GM19035 (cell line): ENCODE results near the gene CACNA1I.
A peak's percentile ranks its signal among the peaks of the same experiment; 100 is the strongest.
"Not testable (repeated sequence)": the region's sequence is repeated elsewhere in the genome, so short reads cannot be mapped to it uniquely, and the experiment has no call there.

Experiments
- ATAC-seq: cut with Tn5 transposase; IDR thresholded peaks from one replicate; pipeline ENCODE4 v1.9.1; 2021; ENCODE audit not compliant: unreplicated experiment

The CACNA1I gene

DNA sequence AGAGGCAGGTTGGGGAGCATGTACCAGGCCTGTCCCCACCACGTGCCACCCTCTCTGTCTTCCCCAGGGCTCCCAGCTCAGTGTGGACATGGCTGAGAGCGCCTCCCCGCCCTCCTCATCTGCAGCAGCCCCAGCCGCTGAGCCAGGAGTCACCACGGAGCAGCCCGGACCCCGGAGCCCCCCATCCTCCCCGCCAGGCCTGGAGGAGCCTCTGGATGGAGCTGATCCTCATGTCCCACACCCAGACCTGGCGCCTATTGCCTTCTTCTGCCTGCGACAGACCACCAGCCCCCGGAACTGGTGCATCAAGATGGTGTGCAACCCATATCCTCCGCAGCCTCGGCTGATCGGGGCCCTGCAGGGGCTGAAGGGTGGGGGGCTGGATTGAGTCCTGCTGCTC lies at the start of gene CACNA1I:
Gene CACNA1I, plus strand, starts transcription at position 89 of the 400 bp plus-strand sequence. Its CDS starts 0 bp downstream, at position 89.
- ATAC-seq: no peak

GRCh38 chr22:39521106-39521885 lies 49.3 kb upstream of the CACNA1I start:
- not testable (repeated sequence) for ATAC-seq

GRCh38 chr22:39522091-39522490 lies 48.5 kb upstream of the CACNA1I start:
- ATAC-seq: not testable (repeated sequence)

DNA sequence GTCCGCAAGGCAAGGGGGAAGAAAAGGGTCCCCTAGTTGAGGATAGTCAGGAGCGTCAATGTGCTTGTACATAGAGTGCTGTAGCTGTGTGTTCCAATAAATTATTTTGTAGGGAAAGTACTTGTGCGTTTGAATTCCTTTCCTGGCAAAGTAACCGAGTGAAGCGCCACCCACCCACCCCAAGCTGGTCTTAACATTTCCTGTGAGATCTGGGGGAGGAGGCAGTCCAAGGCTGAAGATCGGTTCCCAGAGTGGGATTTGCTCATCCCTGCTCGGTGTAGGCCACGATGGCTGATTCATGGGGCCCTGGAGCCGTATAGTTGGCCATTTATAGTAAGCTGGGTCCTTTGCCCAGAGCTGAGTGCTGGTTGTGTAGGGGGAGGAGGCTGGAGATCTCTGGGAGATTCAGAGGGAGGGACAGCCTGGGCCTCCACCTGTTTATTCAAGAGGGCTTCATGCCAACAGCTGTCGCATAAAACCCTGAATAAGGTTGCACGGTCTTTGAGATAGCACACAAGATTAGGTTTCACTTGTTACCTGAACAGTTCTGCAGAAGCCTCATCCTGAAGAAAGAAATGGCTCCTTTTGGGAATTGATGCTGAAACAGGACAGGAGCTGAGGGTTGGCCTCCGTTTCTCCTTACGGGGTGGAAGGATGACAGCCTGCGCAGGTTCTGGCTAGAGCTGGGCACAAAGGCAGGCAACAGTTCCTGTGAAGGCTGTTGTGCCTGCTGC lies 47.8 kb upstream of the CACNA1I start:
- ATAC-seq: no peak

DNA sequence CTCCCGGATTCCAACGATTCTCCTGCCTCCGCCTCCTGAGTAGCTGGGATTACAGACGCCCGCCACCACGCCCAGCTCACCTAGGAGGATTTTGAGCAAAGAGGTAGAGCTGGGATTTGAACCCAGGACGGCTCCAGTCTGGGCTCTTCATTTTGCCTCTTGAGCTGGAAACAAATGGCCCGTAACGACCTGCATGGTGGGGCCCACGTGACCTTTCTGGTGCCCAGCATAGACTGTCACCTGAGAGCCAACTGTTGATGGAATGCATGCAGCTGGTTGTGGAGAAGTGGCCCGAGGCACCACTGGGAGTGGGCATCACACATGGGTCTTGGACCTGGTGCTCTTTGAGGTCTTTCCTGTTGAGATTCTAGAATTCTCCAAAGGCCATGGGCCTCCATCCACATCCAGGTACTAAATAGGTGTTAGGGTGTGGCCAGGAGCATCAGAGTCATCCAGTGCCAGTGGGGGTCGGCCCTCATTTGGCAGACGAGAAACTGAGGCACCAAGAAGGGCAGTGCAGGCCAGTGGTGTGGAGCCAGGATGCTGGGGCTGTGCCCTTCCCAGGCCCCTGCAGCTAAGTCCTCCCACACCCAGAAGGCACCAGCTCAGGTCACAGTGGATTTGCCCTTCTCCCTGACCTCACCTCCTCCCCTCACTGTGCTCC lies 46.3 kb upstream of the CACNA1I start:
- no peak for ATAC-seq

GRCh38 chr22:39524753-39525657 lies 45.5 kb upstream of the CACNA1I start:
- no peak for ATAC-seq

- ATAC-seq: no peak
Measured at GRCh38 chr22:39525658-39525975, 44.9 kb upstream of the CACNA1I start.

DNA sequence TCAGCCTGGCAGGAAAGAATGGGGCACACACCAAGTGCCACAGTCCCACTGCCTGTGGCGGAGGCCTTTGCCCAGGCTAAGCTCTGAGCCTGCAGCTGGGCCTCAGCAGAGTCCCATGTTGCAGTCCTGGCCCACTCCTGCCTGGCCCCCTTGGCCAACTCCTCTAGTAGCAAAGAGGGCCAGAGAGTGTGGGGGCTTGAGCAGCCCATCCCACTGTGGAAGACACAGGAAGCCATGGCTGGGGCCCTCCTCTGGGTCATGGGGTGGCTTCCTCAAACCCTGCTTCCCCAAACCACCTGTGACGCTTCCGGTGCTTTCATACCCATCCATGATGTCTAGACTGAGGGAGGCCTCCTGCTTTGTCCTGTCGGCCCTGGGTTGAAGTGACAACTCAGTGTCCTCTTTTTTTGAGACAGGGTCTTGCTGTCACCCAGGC lies 43.8 kb upstream of the CACNA1I start:
- no peak for ATAC-seq

DNA sequence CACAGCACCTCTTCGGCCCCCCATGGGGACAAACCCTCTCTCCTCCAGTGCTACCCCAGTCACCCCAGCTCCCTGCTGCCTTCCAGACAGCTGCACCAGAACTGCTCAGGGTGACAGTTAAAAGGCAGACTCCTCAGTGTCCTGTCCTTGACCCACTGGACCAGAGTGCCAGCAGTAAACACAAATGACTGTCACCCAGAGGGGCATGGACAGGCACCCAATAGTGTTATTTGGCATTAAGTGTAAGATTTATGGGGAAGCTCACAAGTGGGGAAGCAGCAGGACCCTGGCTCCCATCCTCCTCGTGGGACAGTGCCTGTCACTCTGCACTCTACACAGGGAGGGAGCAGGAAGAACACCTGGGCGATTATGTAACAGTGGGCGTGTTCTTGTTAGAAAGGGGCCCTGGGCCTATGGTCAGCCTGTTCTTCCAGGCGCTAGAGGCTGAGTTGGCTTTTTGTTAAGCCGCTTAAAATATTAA lies 43.0 kb upstream of the CACNA1I start:
- ATAC-seq: no peak

GRCh38 chr22:39528080-39528661 lies 42.4 kb upstream of the CACNA1I start:
- ATAC-seq: no peak

GRCh38 chr22:39528681-39529486 lies 41.7 kb upstream of the CACNA1I start:
- ATAC-seq: no peak

DNA sequence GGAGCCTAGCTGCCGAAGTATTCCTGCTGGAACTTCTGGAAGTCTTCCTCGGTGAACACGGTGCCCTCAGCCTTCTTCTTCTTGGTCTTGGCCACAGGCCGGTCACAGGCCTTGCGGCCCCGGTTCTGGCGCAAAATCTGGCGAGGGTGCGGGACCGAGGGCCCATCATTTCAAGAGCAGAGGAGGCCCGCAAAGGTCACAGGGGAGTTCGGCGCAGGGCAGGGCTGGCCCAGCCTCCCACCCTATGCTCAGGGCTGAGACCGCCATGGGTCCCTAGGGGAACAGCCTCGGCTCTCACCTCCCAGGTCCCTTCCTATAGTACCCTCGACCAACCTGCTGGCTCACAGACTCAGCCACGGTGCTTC lies 41.1 kb upstream of the CACNA1I start:
- ATAC-seq: no peak

DNA sequence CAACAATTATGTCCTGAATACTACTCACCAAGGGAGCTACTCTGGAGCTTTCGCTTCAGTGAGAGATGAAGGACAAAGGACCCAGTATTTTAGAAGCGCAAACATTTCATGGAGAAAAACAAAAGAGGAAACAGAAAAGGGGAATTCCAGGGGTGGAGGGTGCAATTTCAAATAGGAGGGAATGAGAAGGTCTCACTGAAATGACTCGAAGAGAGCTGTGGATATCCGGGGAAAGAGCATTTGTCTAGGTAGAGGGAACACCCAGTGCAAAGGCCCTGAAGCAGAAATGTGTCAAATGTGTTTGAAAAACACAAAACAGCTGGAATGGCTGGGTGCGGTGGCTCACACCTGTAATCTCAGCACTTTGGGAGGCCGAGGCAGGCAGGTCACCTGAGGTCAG lies 40.4 kb upstream of the CACNA1I start:
- ATAC-seq: no peak

- ATAC-seq: no peak
Measured at GRCh38 chr22:39530692-39531331, 39.7 kb upstream of the CACNA1I start.

DNA sequence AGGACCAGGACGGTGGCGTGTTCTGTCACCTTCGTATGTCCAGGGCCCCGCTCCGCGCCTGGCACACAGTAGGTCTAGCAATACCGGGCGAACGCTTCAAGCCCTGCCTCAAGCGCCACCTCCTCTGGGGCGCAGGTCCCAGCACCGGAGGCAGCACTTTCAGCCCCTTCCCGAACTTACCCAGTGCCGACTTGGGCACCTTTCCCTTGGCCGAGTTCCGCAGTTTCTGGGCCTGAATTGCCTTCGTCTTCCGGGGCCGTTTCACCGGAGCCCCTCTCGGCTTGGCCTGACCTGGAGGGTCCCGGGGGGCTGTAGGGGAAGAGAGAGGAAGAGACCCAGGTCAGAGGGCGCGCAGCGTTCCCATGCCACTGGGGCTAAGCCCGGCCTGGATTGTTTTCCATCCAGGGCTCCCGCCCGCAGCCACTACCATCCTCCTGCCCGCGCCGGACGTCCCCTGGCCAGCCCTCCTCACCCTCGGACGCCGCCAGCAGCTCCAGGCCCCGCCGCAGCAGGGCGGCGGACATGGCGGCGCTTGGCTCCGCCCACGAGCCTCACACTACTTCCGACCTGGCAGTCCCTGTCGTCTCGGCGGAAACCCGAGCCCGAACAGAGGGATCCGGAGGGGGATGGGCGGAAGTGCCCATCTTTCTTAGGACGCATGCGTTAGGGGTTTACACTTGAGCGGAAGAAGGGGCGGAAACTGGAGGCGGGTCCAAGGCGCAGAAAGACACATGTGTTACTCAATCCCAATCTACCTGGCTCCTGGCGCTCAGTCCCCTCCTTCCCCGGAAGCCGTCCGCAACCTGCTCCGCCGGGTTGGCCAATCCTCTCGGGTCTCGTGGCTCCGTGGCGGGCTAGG lies 38.1 kb upstream of the CACNA1I start, which contains the start of gene RPS19BP1:
Gene RPS19BP1, minus strand, starts transcription at position 534 of the 859 bp plus-strand sequence. Its CDS starts 10 bp downstream, at position 524.
- peak; percentile 72 for ATAC-seq

DNA sequence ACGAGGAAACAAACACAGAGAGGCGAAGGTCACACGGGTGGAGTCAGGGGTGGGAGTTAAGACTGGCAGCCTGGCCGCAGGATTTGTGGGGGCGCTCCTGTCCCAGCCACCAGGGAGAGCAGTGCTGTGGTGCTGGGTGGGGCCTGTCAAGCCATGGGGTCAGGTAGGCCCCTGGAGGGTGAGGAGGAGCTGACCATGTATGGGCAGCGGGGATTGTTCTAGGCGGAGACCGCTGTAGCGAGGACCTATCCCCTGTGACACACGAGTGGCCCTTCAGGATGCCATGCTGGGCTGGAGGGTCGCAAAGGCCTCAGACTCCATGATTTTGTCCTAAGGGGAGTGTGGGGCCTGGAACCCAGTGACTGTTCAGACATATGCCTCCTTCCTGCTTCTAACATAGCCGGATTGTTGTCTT lies 36.5 kb upstream of the CACNA1I start:
- ATAC-seq: no peak

DNA sequence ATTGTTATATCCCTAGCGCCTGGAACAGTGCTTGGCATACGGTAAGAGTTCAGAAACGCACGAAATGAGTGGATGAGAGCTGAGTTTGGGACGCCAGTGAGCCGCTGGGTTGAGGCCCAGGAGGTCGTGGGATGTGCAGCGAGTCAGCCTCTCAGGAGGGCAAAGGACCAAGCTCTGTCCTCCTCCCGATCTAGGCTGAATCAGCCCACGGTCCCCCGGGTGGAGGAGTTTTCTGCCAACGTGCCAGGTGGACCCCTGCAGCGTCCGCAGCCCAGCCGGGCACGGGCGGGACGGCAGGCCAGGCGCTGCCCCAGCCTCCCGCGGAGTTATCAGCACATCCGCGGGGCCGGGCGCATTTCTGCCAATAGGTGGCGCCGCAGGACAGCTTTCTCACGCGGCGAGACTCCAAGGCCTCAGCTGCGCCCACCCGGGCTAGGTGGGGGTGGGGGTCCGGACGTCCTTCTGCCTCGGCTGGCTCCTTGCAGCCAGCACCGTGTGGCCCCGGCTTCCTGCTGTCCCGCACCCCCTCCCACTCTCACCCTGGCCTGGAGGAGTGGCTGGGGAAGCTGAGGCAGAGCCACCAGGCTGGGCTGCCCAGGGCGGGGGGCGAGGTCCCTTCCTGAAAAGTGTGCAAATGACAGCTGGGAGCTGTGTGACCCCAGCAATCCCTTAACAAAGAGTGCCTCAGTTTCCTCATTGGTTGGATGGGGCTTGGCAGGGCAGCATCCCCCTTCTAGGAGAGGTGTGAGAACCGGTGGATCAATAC lies 35.8 kb upstream of the CACNA1I start:
- ATAC-seq: no peak
